Peyer's patch (tissue), 4 donors: ENCODE data around the gene SPON1.

ENCODE experiments used
- POLR2A ChIP-seq, 2 donors: fragments of 450-650 bp; IDR thresholded peaks; one replicate each; pipeline ENCODE4 v1.5.1; 2017; ENCODE audit warnings: antibody characterized with exemption in 2 of 2, mild to moderate bottlenecking in 2 of 2, moderate library complexity in 2 of 2
- TF ChIP-seq, protein P1 (sequence below), 6 experiments: fragments of 450-650 bp in 4 of 6; fragments of 200-600 bp in 2 of 6; sonication (generic) in 1 of 6; IDR thresholded peaks; one replicate each; pipeline ENCODE4 v1.5.1; 2017 to 2019; ENCODE audit warnings: antibody characterized with exemption in 6 of 6, mild to moderate bottlenecking in 3 of 6, moderate library complexity in 1 of 6

DNA sequence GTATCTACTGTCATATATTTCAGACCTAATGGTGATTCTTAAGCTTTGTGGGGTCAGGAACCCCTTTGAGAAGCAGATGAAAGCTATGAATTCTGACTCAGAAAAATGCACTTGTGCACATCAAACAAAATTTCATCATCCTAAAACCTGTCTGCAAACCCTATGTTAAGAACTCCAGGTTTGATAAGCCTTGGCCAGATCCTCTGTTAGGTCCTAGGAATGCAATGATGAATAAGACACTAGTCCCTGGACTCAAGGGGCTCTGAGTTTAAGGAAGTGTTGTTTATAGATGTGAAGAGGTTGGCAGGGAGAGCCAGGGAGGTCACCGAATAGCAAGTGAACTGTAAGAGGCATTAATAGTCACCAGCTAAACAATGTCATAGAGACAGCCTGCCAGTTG lies 103.2 kb downstream of the SPON1 start:
- TF ChIP-seq, protein P1, sequence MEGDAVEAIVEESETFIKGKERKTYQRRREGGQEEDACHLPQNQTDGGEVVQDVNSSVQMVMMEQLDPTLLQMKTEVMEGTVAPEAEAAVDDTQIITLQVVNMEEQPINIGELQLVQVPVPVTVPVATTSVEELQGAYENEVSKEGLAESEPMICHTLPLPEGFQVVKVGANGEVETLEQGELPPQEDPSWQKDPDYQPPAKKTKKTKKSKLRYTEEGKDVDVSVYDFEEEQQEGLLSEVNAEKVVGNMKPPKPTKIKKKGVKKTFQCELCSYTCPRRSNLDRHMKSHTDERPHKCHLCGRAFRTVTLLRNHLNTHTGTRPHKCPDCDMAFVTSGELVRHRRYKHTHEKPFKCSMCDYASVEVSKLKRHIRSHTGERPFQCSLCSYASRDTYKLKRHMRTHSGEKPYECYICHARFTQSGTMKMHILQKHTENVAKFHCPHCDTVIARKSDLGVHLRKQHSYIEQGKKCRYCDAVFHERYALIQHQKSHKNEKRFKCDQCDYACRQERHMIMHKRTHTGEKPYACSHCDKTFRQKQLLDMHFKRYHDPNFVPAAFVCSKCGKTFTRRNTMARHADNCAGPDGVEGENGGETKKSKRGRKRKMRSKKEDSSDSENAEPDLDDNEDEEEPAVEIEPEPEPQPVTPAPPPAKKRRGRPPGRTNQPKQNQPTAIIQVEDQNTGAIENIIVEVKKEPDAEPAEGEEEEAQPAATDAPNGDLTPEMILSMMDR (IDR thresholded peaks at IDR 0.05) = no peak
- TF ChIP-seq POLR2A (IDR thresholded peaks at IDR 0.05) = no peak
